ENCODE results near the gene PSMD11.

GRCh38 chr17:32491371-32492263 lies 47.3 kb downstream of the PSMD11 start:
- TF ChIP-seq EZH2phosphoT487 (IDR thresholded peaks at IDR 0.05; ENCODE audit: borderline replicate concordance, low read depth, low read length), result no peak
- no peak for TF ChIP-seq CTCF (conservative IDR thresholded peaks at IDR 0.05; ENCODE audit: low read length)

Measured in OCI-LY7 (cell line).